Heart left ventricle (tissue), 16 donors: Measurements from ENCODE around the gene ADTRP. TPM values are rescaled to one million over a fixed set of nuclear protein-coding genes. Genes with fewer than 3 reads are reported as not detected.

Experiments
- ATAC-seq, 4 donors: fragments of 200-7000 bp; cut with Tn5 transposase; one replicate each; pipeline ENCODE4 v1.9.1; 2020 to 2022; ENCODE audit warnings: moderate library complexity in 4 of 4, mild to moderate bottlenecking in 3 of 4, moderate number of reproducible peaks in 1 of 4
- DNase-seq, 5 donors: peaks; one replicate each; pipeline ENCODE4 v3.0.0-alpha.2; 2020
- H3K27ac ChIP-seq, 12 donors: fragments of 200-600 bp; sonication (generic) in 4 of 12; one replicate each; pipeline versions ENCODE4 v1.5.0 to v1.8.0; 2016 to 2022; ENCODE audit warnings: mild to moderate bottlenecking in 2 of 12
- H3K27me3 ChIP-seq, 9 donors: fragments of 200-600 bp; sonication (generic) in 2 of 9; one replicate each; pipeline versions ENCODE4 v1.5.1 to v1.8.0; 2016 to 2022; ENCODE audit warnings: mild to moderate bottlenecking in 3 of 9
- H3K36me3 ChIP-seq, 9 donors: fragments of 200-600 bp; sonication (generic) in 2 of 9; one replicate each; pipeline versions ENCODE4 v1.5.0 to v1.8.0; 2018 to 2022; ENCODE audit warnings: mild to moderate bottlenecking in 2 of 9
- H3K4me1 ChIP-seq, 12 donors: fragments of 200-600 bp; sonication (generic) in 4 of 12; one replicate each; pipeline versions ENCODE4 v1.5.0 to v1.8.0; 2016 to 2022; ENCODE audit warnings: mild to moderate bottlenecking in 3 of 12
- H3K4me3 ChIP-seq, 12 donors: fragments of 200-600 bp; sonication (generic) in 4 of 12; one replicate each; pipeline versions ENCODE4 v1.5.0 to v1.8.0; 2017 to 2022; ENCODE audit warnings: mild to moderate bottlenecking in 9 of 12, moderate library complexity in 4 of 12
- H3K9me3 ChIP-seq, 12 donors: fragments of 200-600 bp; sonication (generic) in 4 of 12; one replicate each; pipeline versions ENCODE4 v1.5.0 to v1.8.0; 2016 to 2022; ENCODE audit warnings: mild to moderate bottlenecking in 1 of 12
- POLR2A ChIP-seq, 2 donors: fragments of 450-650 bp; IDR thresholded peaks; one replicate each; pipeline ENCODE4 v1.6.1; 2017; ENCODE audit warnings: antibody characterized with exemption in 2 of 2, mild to moderate bottlenecking in 2 of 2, moderate library complexity in 2 of 2
- WGBS, 4 donors: extraction: QIAGEN DNeasy Blood & Tissue Kit in 2 of 4; methylation state at CpG; one replicate each; pipeline versions ENCODE4 v1.1.5 to v1.1.7; 2013 to 2018; 5-methylcytosine and 5-hydroxymethylcytosine counted together
- intact Hi-C, 10 donors: fragments of 100-400 bp; cut with DNase I; formaldehyde crosslinking; loops; one replicate each; pipeline versions ENCODE4 v1.11.1 to v1.14.2; 2022
- polyA plus RNA-seq, 2 donors: library from polyadenylated mRNA; stranded (reverse); fragments of 200-250 nt; gene quantifications; one replicate each; pipeline ENCODE4 v1.2.3, GENCODE V29; 2013
- total RNA-seq, 9 donors: library from RNA; depleted of rRNA in 2 of 9; stranded (reverse); fragments of >200 nt in 2 of 9; fragmentation: NEBNext Ultra II Directional in 3 of 9; extraction: Animal tissue kit (Norgen Biotek cat#: 25700) in 3 of 9; gene quantifications; one replicate each; pipeline versions ENCODE4 v1.1.0 to v1.2.4, GENCODE V29; 2016 to 2023
- TF ChIP-seq, protein P1 (sequence below), 12 donors: fragments of 200-600 bp; sonication (generic) in 4 of 12; IDR thresholded peaks; one replicate each; pipeline versions ENCODE4 v1.5.0 to v1.8.0; 2018 to 2022; ENCODE audit warnings: antibody characterized with exemption in 12 of 12, mild to moderate bottlenecking in 5 of 12
- donor health status: ischemic (EF 13 %, LVEDD 7.1; RV severe dilation, severe dysfunction).
- donor health status: healthy with polysubstance abuse.
- donor health status: DM: no; HTN: yes; CAD: no.
- donor health status: DM: no; HTN: no; CAD: no.
- donor health status: ischemic (EF 25% LVEDD 6.9; RV normal size, moderate dysfunction).
- donor health status: ischemic (EF 25% LVEDD 5.7; RV mildly dilated, moderate dysfunction).
- donor health status: healthy.
- donor health status: DM: yes; HTN: yes; CAD: no.
- donor health status: ischemic (EF 35%, LVEDD 5.7; RV mildly dilated, moderate dysfunction).
- donor health status: nonischemic (EF 11% LVEDD 7.7; RV severe dilation, severe dysfunction).
- donor health status: DM: yes; HTN: yes; CAD: no.
- donor health status: PGD.
- donor health status: ischemic (EF 29% LVEDD 5.4; RV normal size, mild dysfunction).
- donor health status: nonischemic (EF 23%, LVEDD 6.1; RV moderate dilation, normal function).

ADTRP gene
- total and polyA plus RNA-seq, 11 donors = 0.26 to 0.85 (median 0.45) TPM; not detected in 7

DNA sequence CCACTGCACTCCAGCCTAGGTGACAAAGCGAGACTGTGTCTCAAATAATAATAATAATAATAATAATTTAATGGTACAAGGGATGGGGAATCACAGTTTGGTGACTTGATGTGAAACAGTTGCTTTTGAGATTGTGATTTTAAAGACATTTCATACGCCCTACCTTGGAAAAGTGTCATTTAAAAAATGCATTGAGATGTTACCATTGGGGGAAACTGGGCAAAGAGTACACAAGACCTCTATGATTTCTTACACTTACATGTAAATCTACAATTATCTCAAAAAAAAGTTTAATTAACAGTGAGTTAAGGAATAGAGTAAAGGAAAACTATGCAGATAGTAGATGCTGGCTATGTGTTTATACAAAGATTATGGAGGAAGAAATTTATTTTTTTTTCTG lies 22.3 kb downstream of the ADTRP start:
- DNase-seq (no peak), ATAC-seq (no peak)
- Histone ChIP-seq H3K4me1 (no peaks in the 10 kb centered on the region), H3K4me3 (no peak overlapping the region), H3K27me3 (no peaks in the 10 kb centered on the region), H3K9me3 (peaks cover 0 to 7% (median 0%) of the 10 kb centered on the region in 12 donors), H3K27ac (no peak overlapping the region), H3K36me3 (no peaks in the 10 kb centered on the region)
- TF ChIP-seq POLR2A (IDR thresholded peaks at IDR 0.05) = no peak
- TF ChIP-seq, protein P1, sequence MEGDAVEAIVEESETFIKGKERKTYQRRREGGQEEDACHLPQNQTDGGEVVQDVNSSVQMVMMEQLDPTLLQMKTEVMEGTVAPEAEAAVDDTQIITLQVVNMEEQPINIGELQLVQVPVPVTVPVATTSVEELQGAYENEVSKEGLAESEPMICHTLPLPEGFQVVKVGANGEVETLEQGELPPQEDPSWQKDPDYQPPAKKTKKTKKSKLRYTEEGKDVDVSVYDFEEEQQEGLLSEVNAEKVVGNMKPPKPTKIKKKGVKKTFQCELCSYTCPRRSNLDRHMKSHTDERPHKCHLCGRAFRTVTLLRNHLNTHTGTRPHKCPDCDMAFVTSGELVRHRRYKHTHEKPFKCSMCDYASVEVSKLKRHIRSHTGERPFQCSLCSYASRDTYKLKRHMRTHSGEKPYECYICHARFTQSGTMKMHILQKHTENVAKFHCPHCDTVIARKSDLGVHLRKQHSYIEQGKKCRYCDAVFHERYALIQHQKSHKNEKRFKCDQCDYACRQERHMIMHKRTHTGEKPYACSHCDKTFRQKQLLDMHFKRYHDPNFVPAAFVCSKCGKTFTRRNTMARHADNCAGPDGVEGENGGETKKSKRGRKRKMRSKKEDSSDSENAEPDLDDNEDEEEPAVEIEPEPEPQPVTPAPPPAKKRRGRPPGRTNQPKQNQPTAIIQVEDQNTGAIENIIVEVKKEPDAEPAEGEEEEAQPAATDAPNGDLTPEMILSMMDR (IDR thresholded peaks at IDR 0.05) = no peak
- intact Hi-C loops = no loop called here
- WGBS, 4 donors = 86 to 93% (median 91%) methylated on average over 2 of the region's 2 CpGs

DNA sequence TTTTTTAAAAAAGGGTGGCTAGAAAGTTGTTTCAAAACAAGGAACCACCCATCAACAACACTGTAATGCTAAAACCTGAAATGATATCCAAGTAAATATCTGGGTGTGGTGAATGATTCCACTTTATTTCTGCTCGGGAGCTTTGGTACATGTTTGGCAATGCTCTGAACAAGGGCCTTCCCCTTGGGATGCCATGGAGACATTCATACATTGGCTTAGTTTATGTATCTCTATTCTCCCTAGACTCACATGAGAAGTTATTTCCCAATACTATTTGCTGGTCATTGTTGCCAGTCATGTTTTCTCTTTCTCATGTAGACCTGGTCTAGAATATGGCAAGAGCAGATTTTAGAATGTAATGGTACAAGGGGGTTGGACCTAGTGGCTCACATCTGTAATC lies 22.9 kb downstream of the ADTRP start:
- no peaks in the 10 kb centered on the region for H3K4me1 ChIP-seq
- 86 to 93% (median 88%) methylated on average over 1 of the region's 1 CpG for WGBS, 4 donors
- no peaks in the 10 kb centered on the region for H3K27me3 ChIP-seq
- H3K36me3 ChIP-seq = no peaks in the 10 kb centered on the region
- no peak for ATAC-seq
- no peak overlapping the region for H3K27ac ChIP-seq
- H3K4me3 ChIP-seq = no peak overlapping the region
- no peak for TF ChIP-seq POLR2A (IDR thresholded peaks at IDR 0.05)
- TF ChIP-seq, protein P1 (IDR thresholded peaks at IDR 0.05) = no peak
- intact Hi-C loops = no loop called here
- H3K9me3 ChIP-seq = peaks cover 0 to 7% (median 0%) of the 10 kb centered on the region in 12 donors
- DNase-seq = no peak

DNA sequence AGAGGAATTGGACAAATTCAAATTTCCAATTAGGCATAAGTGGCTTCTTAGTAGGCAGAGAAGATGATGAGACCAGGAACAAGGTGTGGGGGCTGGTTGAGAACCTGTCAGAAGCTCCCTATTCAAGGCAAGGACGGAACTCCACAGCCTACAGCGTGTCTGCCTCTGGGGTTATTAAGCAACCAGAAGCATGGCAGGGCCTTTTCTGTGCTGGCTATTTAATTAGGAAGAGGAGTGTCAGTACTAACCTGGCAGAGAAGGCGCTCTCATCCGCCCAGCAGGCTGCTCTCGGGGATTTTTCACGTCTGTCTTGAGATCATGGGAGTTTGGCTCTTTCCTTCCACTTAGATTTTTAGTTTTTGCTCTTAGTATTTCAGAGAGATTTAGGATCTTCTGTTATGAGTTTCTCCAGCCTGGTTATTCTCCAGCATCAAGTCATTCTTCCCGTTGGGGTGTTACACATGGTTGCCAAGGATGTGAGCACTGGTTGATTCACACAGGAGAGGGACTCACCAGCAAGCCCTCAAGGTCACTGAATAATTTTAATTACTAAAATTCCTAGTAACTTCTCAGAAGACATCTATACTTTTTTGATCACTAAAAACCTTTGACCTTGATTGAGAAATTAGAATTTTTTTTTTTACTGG lies 23.9 kb downstream of the ADTRP start:
- peak in 2 of 4 donors; percentile 22 to 28 for ATAC-seq
- Histone ChIP-seq H3K36me3 (no peaks in the 10 kb centered on the region), H3K4me1 (no peaks in the 10 kb centered on the region), H3K9me3 (peaks cover 0 to 7% (median 0%) of the 10 kb centered on the region in 12 donors), H3K27me3 (no peaks in the 10 kb centered on the region), H3K4me3 (no peak overlapping the region), H3K27ac (peak overlapping the region in 1 of 12 donors; percentile 20)
- WGBS, 4 donors = 69 to 80% (median 76%) methylated on average over 7 of the region's 7 CpGs
- intact Hi-C loops = no loop called here
- no peak for DNase-seq
- no peak for TF ChIP-seq POLR2A (IDR thresholded peaks at IDR 0.05)
- TF ChIP-seq, protein P1 (IDR thresholded peaks at IDR 0.05) = no peak

DNA sequence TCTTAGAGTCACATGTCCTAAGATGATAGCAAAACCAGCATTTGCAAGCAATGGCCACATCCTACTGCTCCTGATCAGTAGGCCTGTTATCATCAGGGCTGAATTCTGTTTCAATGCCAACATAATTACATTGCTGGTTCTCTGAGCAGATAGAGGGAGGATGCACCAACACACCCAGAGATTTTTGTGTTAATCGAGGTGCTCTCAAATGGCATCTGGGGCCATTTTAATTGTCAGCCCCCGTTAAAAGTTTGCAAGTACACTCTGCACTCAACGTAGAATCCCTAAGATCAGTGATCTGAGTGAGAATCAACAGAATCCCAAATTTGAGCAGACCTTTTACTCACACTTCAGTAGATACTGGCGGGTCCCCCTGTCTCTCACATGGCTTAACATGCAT lies 24.8 kb downstream of the ADTRP start:
- H3K27me3 ChIP-seq = no peaks in the 10 kb centered on the region
- intact Hi-C loops = no loop called here
- H3K9me3 ChIP-seq = peaks cover 0 to 7% (median 0%) of the 10 kb centered on the region in 12 donors
- ATAC-seq (no peak), DNase-seq (no peak)
- H3K4me3 ChIP-seq = no peak overlapping the region
- no peaks in the 10 kb centered on the region for H3K36me3 ChIP-seq
- 87 to 94% (median 91%) methylated on average over 4 of the region's 4 CpGs for WGBS, 4 donors
- no peak for TF ChIP-seq POLR2A (IDR thresholded peaks at IDR 0.05)
- TF ChIP-seq, protein P1 (IDR thresholded peaks at IDR 0.05) = no peak
- no peak overlapping the region for H3K27ac ChIP-seq
- no peaks in the 10 kb centered on the region for H3K4me1 ChIP-seq
